ENCODE results near the gene MYOZ3.

GRCh38 chr5:150628936-150629485 lies 32.0 kb upstream of the MYOZ3 start:
- no peak for TF ChIP-seq CTCF (IDR thresholded peaks at IDR 0.05; ENCODE audit: poor library complexity)
- no peak for TF ChIP-seq EZH2phosphoT487 (IDR thresholded peaks at IDR 0.05; ENCODE audit: low read depth, severe bottlenecking, unreplicated experiment)
- TF ChIP-seq EZH2 (IDR thresholded peaks at IDR 0.05; ENCODE audit: borderline replicate concordance) = no peak

Data from hepatocyte (in vitro differentiated cells).